GM18868 (cell line): Measurements from ENCODE around the gene PAPOLA.
"Not testable (repeated sequence)": the region's sequence is repeated elsewhere in the genome, so short reads cannot be mapped to it uniquely, and the experiment has no call there.

Experiments used
- ATAC-seq: cut with Tn5 transposase; IDR thresholded peaks from one replicate; pipeline ENCODE4 v1.9.1; 2021; ENCODE audit warnings: mild to moderate bottlenecking, moderate library complexity; ENCODE audit not compliant: unreplicated experiment

The PAPOLA gene

DNA sequence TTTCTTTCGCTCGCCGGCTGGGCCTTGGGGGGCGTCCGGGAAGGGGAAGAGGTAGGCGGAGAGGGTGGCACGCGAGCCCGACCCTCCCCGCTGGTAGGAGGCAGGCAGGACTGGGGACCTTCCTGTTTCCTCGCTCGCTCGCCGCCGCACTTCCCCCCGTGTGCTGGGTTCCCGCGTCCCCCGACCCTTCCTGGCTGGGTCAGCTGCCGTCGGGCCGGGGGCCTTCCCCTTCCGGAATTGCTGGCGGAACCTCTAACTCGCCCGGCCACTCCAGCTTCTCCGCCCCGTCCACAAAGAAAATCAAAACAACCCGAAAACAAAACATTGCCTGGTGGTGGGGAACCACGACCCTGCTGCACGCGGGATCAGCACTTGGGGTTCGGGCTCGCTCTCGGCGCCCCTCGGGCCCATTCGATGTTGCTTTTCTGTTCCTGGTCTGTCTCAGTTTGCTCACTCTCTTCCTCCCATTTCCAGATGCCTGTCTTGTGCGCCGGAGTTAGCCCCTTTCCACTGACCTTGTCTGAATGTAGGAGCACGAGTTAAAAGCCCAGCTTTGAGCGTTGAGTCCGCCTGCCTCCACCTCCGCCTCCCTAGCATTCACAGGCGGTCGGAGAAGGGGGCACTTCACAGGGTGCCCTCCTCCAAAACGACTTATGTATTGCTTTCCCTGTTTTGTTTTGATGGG lies 581 bp downstream of the PAPOLA start:
- ATAC-seq, result peak; percentile 29

DNA sequence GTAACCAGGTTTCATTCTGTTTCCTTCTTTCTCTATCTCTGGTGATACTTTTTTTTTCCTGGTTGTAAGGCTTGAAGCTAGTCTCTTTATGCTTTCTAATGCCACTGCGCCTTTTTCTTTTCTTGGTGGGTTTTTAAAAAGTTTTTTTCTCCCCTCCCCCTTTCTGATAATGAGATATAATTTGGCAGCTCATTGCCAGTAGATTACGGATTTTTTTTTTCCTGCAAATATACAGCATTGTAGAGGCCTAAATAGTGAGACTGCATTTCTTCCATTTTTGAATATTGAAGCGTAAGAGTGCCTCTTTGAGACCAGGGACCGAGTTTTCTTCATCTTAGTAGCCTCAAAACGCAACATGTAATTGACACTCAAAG lies 1.1 kb downstream of the PAPOLA start:
- no peak for ATAC-seq

DNA sequence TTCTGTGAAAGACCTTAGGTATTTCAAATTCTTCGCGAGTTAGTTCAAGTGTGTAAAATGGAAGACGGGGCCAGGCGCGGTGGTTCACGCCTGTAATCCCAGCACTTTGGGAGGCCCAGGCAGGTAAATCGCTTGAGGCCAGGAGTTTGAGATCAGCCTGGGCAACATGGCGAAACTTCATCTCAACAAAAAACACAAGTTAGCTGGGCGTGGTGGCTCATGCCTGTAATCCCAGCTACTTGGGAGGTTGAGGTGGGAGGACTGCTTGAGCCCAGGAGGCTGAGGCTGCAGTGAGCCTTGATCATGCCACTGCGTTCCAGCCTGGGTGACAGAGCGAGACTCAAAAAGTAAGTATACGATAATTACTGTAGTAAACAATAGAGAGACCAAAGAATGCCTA lies 2.2 kb downstream of the PAPOLA start:
- ATAC-seq, result not testable (repeated sequence)

DNA sequence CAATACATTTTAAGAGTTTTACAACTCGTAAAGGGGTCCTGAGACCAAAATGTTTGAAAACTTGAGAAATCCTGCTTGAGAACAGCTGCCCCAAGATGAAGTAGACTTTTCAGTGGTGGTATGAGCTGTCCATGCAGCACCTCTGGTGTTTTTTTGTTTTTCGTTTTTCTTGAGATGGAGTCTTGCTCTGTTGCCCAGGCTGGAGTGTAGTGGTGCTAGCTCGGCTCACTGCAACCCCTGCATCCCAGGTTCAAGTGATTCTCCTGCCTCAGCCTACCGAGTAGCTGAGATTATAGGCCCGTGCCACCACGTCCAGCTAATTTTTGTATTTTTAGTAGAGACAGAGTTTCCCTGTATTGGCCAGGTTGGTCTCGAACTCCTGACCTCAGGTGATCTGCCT lies 5.5 kb downstream of the PAPOLA start:
- no peak for ATAC-seq

DNA sequence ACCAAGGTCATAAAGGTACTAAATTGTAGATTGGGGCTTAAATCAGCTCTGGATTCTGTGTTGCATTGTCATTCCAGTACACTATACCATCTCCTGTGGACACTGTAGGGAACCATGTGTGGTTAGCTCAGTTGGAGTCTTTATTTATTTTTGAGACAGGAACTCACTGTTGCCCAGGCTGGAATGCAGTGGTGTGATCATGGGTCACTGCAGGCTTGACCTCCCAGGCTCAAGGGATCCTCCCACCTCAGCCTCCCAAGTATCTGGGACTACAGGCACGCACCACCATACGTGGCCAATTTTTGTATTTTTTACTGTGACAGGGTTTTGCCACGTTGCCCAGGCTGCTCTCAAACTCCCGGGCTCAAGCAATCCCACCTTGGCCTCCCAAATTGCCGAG lies 6.7 kb downstream of the PAPOLA start:
- no peak for ATAC-seq

DNA sequence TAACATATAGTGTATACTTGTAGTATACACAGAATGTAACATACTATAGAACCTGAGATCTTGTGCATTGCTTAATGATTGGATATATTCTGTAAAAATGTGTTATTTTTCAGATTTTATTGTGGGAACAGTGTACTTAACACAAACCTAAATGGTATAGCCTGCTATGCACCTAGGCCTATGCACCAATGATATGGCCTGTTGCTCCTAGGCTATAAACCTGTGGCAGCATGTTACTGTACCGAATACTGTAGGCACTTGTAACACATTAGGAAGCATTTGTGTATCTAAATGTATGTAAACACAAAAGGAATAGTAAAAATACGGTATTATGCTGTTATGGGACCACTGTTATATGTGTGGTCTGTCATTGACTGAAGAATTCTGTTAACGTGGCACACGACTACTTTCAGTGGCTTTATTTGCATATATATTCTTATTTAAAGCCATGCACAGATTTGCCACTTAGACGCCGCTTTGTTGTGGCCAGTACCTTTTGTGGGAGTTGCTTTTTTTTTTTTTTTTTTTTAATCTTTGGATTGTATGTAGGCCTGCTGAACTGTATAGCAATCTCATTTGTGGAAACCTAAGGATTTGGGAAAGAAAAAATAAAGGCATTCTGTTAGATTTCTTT lies 7.4 kb downstream of the PAPOLA start:
- ATAC-seq, result peak; percentile 76

DNA sequence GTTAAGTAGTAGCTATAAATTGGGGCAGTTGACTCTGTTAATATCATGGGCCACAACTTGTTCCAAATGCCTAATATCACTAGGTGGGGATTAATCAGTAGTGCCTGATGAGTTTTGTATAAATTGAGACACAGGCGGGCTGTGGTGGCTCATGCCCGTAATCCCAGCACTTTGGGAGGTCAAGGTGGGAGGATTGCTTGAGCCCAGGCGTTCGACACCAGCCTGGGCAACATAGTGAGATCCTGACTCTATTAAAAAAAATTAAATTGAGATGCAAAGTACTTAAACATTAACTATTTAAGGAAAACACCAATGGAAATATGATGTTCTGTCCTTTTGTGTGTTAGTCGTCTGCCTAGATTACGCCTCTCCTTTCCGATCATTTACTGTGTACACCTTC lies 9.0 kb downstream of the PAPOLA start:
- ATAC-seq, result no peak

DNA sequence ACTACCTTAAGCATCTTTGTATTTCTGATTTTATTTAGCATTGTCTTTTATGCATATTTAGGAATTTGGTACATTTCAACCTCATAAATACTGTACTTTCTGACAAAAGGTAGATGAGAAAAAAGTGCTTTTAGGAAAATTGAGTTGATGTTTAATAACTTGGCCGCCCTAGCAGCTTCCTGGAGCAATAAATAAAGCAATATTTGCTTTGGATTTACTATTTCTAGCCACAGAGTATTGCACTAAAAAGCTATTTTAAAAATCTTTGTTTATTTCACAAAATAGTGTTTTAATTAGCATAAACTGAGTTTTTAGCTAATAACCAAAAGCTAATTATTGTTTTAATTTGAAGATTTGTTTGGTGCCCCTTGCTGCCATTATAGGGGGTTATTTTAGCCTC lies 9.5 kb downstream of the PAPOLA start:
- ATAC-seq, result no peak

DNA sequence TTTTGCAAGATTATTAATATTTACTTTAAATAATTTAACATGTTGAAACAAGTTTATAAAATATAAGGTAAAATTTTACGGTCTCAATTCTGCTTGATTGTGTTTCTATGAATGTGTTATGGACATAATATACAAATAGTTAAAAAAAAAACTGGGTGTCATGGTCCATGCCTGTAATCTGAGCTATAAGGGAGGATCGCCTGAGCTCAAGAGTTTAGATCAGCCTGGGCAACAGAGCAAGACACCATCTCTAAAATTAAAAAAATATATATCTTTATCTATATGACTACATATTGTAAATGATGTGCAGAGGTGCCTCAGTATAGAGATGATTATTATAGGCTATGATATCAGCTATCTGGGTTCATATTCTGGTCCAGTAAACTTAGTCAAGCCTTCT lies 9.9 kb downstream of the PAPOLA start:
- ATAC-seq, result no peak

DNA sequence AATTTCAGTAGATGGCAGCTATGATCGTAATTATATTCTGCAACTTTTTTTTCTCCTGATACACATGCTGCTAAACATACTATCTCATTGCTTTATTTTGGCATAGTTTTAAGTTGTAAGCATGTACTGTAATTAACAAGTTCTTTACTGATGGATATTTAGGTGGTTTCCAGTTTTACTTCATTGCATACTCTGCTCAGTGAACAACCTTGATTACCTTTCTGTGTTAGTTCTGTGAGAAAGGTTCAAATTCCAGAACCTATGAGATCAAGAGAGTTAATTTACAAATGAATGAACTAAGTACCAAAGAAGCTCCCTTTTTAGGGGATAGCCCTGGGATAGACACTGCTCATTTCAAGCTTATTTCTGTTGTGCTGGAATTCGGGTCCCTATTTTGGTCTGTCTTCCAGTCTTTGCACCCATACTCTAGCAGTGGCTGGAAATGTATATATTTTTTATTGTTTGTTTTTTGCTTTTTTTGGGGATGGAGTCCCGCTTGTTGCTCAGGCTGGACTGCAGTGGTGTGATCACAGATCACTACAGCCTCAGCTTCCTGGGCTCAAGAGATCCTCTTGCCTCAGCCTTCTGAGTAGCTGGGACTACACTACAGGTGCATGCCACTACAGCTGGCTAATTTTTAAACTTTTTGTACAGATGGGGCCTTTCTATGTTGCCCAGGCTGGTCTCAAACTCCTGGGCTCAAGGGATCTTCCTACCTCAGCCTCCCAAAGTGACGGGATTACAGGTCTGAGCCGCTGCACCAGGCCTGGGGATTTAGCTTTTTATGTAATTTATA lies 10.6 kb downstream of the PAPOLA start:
- peak; percentile 42 for ATAC-seq

DNA sequence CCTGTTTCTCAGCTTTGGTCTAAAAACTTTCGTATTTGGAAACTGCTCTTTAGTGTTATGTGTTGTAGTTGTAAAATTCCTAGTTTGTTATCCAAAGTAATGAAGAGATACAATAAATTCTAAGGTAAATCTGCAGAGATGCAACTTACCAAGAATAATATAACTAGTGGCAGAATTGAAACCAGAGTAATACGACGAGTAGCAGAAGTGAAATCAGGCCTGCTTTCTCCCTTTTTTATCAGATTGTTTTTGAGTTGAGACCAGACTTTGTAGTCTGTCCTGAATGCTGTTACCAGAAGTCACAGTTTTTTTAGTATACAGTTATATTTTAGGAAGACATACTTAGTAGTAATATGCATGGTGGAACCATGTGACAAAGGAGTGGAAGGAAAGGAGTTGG lies 12.5 kb downstream of the PAPOLA start:
- ATAC-seq, result no peak

DNA sequence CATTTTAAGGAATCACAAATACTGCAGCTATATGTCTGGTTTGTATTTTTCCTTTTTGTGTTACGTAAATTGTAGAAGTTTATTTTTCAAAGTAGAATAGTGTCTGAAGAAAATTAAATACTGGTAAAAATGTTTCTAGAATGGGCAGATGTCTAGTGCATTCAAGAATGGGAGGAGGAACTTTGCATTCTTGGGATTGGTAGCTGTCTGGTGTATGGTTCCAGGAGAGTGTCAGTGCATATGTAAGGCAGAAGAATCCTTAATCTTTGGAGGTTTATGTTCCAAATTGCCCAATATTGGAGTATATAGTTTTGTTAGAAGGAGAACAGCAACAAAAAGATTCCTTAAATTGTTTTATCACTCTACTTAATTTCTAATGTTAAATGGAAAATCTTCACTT lies 13.5 kb downstream of the PAPOLA start:
- no peak for ATAC-seq

DNA sequence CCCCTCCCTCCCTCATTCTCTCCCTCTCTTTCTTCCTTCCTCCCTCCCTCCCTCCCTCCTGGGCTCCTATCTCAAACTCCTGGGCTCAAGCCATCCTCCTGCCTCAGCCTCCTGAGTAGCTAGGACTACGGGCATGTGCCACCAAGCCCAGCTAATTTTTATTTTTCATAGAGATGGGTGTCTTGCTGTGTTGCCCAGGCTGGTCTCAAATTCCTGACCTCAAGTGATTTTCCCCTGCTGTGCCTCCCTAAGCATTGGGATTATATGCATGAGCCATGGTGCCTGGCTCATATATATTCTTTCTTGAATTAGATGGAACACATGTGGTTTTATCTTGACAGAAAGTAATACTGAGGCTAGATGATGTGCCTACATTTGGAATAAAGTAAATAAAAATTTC lies 14.2 kb downstream of the PAPOLA start:
- no peak for ATAC-seq

DNA sequence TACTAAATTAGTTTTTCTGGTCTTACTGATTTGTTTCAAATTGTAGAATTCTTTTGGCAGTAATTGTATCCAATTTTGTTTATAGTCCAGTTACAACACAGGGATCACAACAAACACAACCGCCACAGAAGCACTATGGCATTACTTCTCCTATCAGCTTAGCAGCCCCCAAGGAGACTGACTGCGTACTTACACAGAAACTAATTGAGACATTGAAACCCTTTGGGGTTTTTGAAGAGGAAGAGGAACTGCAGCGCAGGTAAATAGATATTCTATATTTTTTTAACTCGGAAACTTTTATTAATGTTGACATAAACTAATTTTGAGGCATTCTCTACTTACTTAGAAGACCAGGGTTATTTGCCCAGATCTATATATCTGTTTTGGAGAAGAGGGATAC lies 17.8 kb downstream of the PAPOLA start:
- peak; percentile 73 for ATAC-seq

DNA sequence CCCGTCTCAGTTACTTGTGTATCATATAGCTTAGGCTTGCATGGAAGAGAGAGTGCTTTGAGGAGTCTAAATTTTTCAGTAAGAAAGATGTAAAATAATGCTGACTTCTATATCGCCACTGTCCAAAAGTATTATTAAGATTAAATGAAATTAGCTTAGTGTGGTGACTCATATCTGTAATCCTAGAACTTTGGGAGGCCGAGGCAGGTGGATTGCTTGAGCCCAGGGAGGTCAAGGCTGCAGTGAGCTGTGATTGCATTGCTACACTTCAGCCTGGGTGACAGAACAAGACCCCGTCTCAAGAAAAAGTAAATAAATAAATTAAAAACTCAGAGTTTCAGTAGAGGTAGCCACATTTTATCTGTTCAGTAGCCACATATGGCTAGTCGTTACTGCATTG lies 23.3 kb downstream of the PAPOLA start:
- ATAC-seq, result no peak

DNA sequence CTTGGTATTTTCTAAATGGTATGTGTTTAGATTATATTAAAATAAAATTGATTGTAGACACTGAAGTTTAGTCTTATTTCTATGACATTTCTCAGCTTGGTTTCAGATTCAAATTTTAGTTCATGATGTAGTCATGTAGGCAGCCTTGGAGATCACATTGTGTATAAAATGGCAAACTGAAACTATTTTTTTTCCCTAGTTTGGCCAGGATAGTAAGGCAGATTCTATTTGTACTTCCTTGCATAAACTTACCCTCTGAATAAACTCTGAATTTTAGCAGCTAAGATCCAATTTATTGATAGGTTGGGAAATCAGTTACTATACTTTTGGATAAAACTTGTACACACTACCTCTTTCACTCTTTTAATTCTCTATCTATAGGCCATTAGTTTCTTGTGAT lies 30.4 kb downstream of the PAPOLA start:
- no peak for ATAC-seq

DNA sequence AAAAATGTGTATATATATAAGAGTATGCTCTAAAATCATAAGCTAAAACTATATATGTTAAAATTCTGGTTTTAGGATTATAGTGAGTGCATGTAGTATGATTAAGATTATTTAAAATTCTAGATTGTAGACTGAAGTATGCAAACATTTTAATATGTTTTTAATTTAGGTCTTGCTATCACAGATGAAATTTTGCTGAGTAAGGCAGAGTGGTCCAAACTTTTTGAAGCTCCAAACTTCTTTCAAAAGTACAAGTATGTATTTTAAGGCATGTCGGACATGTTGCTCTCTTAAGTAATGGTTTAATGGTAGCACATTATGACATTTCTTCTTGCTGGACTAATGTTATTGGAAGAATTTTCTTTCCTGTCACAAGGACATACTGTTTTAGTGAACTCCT lies 34.6 kb downstream of the PAPOLA start:
- ATAC-seq, result no peak

DNA sequence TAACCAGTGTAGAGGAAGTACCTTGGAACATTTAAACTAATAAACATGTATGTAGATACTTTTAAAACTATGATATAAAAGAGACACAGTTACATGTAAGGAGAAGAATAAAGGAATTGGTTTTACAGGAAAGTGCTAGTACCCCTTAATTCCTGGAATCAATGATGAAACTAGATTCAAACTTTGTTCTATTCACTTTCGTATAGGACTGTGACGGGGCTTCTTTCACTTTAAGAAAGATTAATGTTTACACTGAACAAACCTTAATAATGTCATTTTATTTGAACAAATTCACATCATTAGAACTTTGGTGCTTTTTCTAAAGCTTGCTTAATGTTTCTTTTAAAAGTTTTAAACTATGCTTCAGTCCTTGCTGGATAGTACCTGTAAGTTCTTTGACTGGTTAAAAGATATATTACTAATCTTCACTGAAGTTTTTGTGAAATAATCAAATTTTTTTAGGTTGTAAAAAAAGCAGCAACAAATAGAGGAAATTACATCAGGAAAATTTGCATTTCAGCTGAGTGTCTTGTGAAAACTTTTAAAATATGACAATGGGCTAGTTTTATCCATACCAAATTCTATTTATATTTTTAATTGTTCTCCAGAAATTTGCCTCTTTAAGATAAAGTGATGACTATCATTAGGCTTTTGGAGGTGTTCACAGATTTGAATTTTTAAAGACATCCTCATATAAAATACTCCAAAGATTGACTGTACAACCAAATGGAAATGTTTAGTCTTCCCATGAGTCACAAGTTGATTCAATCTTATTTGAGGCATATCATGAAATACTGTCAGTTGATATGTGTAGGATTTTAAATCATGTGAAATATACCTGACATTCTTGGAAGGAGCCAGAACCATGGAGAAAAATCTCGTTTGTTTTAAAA lies 36.2 kb downstream of the PAPOLA start:
- ATAC-seq, result no peak

DNA sequence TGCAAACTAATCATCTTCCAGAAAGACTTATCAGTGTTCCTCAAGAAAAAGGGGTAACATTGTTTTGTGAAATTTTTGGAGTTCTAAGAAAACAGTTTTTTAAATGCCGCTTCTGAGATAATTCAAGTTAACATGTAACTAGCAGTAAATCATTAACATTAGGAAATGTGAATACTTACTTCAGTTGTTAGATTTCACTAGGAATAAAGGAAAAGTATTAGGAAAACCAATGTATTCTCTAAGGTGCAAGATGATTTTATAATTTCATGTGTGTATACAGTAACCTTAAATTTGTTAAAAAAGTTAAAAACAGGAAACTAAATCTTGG lies 36.8 kb downstream of the PAPOLA start:
- ATAC-seq, result no peak

DNA sequence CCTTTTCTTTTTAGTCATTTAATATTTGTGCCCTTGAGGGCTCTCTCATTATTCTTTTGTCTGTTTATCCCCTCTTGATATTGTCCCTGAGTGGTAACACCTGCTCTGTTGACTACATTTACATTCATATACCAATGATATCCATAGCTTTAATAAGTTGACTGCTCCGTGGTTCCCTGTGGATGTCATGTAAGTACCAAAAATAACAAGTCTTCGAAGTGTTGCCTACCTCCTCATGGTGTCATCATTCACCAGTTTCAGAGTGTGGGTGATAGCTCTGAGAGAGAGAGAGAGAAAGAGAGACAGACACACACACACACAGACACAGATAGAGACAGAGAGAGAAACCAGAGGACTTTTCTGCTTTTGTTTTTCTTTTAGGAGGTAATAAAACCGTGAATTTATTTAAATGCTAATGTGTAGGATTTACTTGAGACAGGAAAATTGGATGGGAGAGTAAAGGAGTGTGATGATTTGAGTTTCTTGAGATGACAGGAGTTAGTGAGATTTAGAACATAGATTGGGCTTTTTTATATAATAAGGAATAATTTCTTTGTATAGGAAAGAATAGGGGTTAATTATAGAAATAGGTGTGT lies 52.2 kb downstream of the PAPOLA start:
- ATAC-seq, result no peak

DNA sequence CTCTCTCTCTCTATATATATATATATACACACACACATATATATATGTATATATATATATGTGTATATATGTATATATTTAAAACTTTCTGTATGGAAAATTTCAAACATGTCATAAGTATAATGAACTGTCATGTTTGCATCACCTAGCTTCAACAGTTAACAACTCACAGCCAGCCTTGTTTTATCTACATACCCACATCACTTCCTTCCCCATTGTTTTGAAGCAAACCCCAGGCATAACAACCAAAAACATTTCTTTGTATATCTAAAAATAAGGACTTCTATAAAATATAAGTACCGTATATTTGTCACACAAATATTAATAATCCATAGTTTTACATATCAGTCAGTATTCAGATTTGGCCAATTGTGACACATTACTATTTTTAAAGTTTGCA lies 57.4 kb downstream of the PAPOLA start:
- ATAC-seq, result no peak
